GM13976 (cell line): Measurements from ENCODE around the gene ARHGAP15.
A peak's percentile ranks its signal among the peaks of the same experiment; 100 is the strongest.

ENCODE experiments used
- DNase-seq: peaks from one replicate; pipeline ENCODE4 v3.0.0; 2012; ENCODE audit warnings: low spot score
- in situ Hi-C: fragments of 300-500 bp; cut with MboI; formaldehyde crosslinking; loops from one replicate; pipeline ENCODE4 v1.12.0; 2022; ENCODE audit warnings: low sequenced_read_pairs, mixed read lengths, inconsistent platforms; ENCODE audit not compliant: unreplicated experiment
- TF ChIP-seq, protein P1 (sequence below): IDR thresholded peaks from 2 replicates; pipeline ENCODE4 v1.5.1; 2012; ENCODE audit warnings: borderline replicate concordance, mild to moderate bottlenecking; ENCODE audit not compliant: insufficient read depth; ENCODE audit errors: extremely low read depth, missing control alignments, control extremely low read depth

ARHGAP15 gene

DNA sequence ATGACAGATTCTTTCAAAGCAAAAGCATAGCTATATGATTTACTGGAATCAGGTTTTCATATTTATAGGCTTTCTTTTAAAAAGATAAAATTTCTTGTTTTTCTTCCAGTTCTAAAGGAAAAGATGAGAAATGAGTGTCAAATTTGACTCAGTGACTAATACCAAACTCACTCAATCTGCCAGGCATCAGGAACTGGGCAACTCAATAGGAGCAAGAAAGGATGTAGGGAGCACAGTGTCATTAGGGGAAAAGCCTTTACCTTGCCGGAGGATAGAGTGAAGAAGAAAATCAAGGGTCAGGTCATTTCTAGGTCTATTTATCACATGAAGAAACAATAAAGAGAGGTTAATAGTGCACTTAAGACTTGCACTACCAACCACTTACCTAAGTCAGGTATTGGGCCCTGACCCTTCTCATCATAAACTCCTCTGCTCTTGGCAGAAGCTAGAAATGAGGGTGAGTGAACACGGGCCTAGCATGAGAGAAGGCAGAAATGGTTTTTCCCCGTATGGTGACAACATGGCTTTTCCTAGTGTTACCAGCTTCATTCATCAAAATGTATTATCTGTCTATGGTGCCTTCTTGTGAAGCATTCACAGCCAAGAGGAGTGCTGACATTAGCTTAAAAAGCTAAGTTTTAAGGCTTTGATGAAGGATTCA is 151.0 kb downstream of the ARHGAP15 start:
- DNase-seq, result no peak
- TF ChIP-seq, protein P1, sequence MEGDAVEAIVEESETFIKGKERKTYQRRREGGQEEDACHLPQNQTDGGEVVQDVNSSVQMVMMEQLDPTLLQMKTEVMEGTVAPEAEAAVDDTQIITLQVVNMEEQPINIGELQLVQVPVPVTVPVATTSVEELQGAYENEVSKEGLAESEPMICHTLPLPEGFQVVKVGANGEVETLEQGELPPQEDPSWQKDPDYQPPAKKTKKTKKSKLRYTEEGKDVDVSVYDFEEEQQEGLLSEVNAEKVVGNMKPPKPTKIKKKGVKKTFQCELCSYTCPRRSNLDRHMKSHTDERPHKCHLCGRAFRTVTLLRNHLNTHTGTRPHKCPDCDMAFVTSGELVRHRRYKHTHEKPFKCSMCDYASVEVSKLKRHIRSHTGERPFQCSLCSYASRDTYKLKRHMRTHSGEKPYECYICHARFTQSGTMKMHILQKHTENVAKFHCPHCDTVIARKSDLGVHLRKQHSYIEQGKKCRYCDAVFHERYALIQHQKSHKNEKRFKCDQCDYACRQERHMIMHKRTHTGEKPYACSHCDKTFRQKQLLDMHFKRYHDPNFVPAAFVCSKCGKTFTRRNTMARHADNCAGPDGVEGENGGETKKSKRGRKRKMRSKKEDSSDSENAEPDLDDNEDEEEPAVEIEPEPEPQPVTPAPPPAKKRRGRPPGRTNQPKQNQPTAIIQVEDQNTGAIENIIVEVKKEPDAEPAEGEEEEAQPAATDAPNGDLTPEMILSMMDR, result no peak
- in situ Hi-C loops, result no loop called here

DNA sequence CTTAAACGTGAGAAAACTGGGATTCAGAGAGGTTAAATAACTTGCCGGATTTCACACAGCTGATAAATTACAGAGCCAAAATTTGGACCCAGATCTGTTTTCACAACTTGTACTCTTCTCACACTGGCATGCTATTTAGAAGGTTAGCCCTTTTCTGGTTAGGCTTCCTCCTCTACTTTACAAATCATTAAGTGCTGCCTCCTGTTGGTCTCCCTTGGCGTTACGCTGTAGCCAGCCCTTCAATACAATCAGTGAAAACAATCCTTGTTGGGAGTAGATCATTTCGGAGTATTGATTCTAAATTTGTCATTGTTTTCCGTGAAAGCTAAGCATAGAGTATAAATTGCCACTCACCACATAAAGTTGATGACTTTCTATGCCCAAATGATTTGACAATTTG is 153.5 kb downstream of the ARHGAP15 start:
- TF ChIP-seq, protein P1, result peak; percentile 25
- DNase-seq, result no peak
- in situ Hi-C loops, result no loop called here

DNA sequence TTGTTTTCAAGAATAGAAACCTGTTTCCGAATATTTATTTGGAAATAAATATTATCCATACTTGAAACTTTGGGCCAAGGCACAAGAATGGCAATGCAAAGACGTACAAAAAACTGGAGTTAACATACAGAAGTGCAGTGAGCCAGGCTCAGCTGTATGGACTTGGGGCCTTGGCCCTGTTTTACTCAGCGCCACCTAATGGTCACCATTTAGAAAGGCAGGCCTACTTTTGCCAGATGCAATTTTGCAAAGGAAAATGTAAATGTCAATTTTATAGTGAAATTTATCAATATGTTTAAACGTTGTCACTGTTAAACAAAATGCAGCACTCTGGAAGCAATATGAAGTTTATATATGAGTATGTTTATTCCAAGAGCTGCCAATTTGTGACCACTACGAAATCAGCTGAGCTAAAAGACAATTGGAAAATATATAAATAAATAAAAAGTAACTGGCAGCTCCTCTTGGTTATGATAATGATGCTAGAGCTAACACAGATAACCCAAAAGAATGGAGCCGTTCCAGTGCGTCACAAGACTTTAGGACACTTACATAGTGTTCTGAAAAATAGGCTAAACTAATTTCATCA is 155.0 kb downstream of the ARHGAP15 start:
- in situ Hi-C loops, result no loop called here
- peak; percentile 6 for DNase-seq
- TF ChIP-seq, protein P1, result peak; percentile 57

DNA sequence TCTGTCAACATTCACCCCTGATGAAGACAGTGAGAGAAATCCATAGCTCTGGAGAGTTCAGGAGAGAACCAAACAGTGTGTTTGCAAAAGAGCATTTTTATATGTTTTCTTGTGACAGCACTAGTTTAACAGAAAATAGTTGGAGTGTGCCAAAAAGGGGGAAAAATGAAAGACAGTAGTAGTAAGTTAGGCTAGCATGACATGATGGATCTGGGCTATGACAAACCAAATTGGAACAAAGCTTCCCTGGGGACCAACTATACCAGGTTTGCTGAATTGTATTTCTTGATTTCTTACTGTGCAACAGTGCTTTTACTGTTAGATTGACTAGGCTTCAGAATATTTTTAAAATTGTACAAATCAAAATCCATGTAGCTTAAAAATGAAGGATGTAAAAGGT is 159.8 kb downstream of the ARHGAP15 start:
- TF ChIP-seq, protein P1, result no peak
- in situ Hi-C loops, result no loop called here
- no peak for DNase-seq

DNA sequence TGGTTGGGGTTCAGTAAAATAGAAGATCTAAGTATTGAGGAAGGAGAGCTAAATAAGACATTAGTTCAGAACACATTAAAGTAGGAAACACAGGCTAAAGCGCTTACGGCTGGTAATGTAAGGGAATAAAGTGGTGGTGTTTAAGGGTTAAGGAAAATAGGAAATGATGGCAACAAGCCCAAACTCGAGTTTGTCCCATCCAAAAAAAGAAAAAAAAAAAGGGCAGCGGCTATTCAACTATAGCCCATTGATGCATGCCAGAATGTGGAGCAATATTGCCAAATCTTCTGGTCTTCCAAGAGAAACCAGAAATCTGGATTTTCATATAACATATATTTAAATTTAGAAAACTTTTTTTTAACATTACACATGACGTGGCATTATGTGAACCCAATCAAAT is 161.0 kb downstream of the ARHGAP15 start:
- in situ Hi-C loops, result no loop called here

DNA sequence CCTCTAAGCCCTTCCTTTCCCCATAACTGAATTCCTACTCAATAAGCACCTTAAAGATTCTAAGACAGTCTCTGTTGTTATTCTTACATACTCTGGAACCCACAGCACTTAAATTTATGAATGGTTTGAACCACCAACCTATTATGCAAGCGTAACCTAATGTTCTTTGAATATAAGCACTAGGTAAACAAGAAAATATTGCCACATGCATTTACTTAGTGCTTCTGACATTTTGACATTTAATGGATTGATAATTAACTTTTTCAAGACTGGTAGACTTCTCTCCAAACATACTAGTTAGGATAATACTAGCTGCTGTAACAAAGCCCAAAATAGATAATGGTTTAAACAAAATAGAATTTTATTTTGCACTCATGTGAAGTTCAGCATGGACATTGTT is 164.8 kb downstream of the ARHGAP15 start:
- in situ Hi-C loops, result no loop called here
- no peak for DNase-seq
- TF ChIP-seq, protein P1, result no peak

More for the DNA sequence above, 161.0 kb downstream of the ARHGAP15 start:
- TF ChIP-seq, protein P1, result no peak
- no peak for DNase-seq
